ENCODE data around the gene KRT27. TPM values are rescaled to one million over a fixed set of nuclear protein-coding genes. Genes with fewer than 3 reads are reported as not detected.
A peak's percentile ranks its signal among the peaks of the same experiment; 100 is the strongest.

Gene KRT27
- total and polyA plus RNA-seq, 9 of the 15 experiments (the other 6 are each of a cell fraction or from before 2014, with no cell fraction given): 0.10 TPM; not detected in 8

DNA sequence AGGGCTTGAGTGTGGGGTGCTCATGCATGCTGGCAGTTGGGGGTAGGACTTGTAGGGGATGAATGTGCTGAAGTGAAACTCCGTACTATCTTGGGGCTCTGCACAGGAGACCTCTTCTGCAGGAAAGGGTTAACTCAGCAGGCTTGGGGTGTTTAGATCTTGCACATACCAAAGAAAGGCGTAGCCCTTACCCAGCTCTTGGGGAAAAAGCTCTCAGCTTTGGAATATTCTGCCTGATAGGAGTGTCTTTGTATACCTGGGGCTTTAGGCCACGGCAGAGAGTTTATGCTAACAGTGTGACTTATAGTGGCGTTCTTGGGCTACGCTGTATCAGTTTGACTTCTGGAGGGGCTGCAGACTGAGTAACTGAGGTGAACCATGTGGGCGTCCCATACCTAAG lies 48.3 kb downstream of the KRT27 start:
- Histone ChIP-seq H3K79me2 (ENCODE audit: control insufficient read depth, insufficient read depth, low read length) (no peaks in the 10 kb centered on the region), H3K27ac (ENCODE audit: extremely low read depth, low read depth, low read length) (no peak overlapping the region), H2AFZ (ENCODE audit: low read depth, low read length) (no peak overlapping the region), H3K27me3 (ENCODE audit: control insufficient read depth in 2 of 2, insufficient read depth in 2 of 2, low read length in 2 of 2) (peaks cover 0 to 23% of the 10 kb centered on the region in 2 experiments; a peak in 2 of 5 replicates), H3K9me1 (ENCODE audit: control insufficient read depth, insufficient read depth, low read length) (no peaks in the 10 kb centered on the region), H3K4me1 (replicated peaks in 1 of 2; ENCODE audit: control insufficient read depth in 2 of 2, insufficient read depth in 2 of 2, low read length in 2 of 2) (no peaks in the 10 kb centered on the region), H3K4me3 (no peak overlapping the region), H4K20me1 (replicated peaks; ENCODE audit: control insufficient read depth, insufficient read depth, low read length) (no peaks in the 10 kb centered on the region), H3K9ac (ENCODE audit: insufficient read depth in 1 of 2, low read depth in 2 of 2, low read length in 2 of 2) (no peak overlapping the region), H3K4me2 (ENCODE audit: insufficient read depth, low read length) (no peak overlapping the region), H3K36me3 (ENCODE audit: control insufficient read depth, insufficient read depth, low read length) (no peaks in the 10 kb centered on the region), H3K9me3 (replicated peaks; ENCODE audit: control insufficient read depth, insufficient read depth, low read depth, low read length) (no peaks in the 10 kb centered on the region)
- TF ChIP-seq KLF1 (tag; IDR thresholded peaks at IDR 0.05): peak; percentile 36; the same call in 1 of the 2 replicates
- no peak for TF ChIP-seq CC2D1A (IDR thresholded peaks at IDR 0.05)
- WGBS (ENCODE audit: insufficient coverage, low coverage, missing lambda C conversion rate): 5% methylated on average over 6 of the region's 6 CpGs
- no TSS peak for BruUV-seq (replicated peaks)
- FAIRE-seq (no peak), DNase-seq (ENCODE audit: extremely low read depth in 1 of 4, low spot score in 3 of 4) (no peak), ATAC-seq (no peak)
- in situ Hi-C loops (cut with MboI) (no loop called here), intact Hi-C loops (cut with micrococcal nuclease) (no loop called here)
- CTCF ChIA-PET (ENCODE audit: low intra/inter-chr PET ratio): no interaction called here
- POLR2A ChIA-PET: interaction anchor here (0.6 to 1.1 kb wide), 4 partner anchors 10 to 22 kb away, joined by 3 to 4 read pairs (median 3); no protein-coding TSS in a partner anchor

- Histone ChIP-seq H4K20me1 (replicated peaks; ENCODE audit: control insufficient read depth, insufficient read depth, low read length) (no peaks in the 10 kb centered on the region), H3K27me3 (ENCODE audit: control insufficient read depth in 2 of 2, insufficient read depth in 2 of 2, low read length in 2 of 2) (peaks cover 0 to 8% of the 10 kb centered on the region in 2 experiments; a peak in 1 of 5 replicates), H3K4me1 (replicated peaks in 1 of 2; ENCODE audit: control insufficient read depth in 2 of 2, insufficient read depth in 2 of 2, low read length in 2 of 2) (no peaks in the 10 kb centered on the region), H3K27ac (ENCODE audit: extremely low read depth, low read depth, low read length) (no peak overlapping the region), H3K9me3 (replicated peaks; ENCODE audit: control insufficient read depth, insufficient read depth, low read depth, low read length) (no peaks in the 10 kb centered on the region), H3K79me2 (ENCODE audit: control insufficient read depth, insufficient read depth, low read length) (no peaks in the 10 kb centered on the region), H3K4me3 (no peak overlapping the region), H3K36me3 (ENCODE audit: control insufficient read depth, insufficient read depth, low read length) (no peaks in the 10 kb centered on the region), H3K9me1 (ENCODE audit: control insufficient read depth, insufficient read depth, low read length) (no peaks in the 10 kb centered on the region), H3K9ac (ENCODE audit: insufficient read depth in 1 of 2, low read depth in 2 of 2, low read length in 2 of 2) (no peak overlapping the region), H2AFZ (ENCODE audit: low read depth, low read length) (no peak overlapping the region), H3K4me2 (ENCODE audit: insufficient read depth, low read length) (no peak overlapping the region)
- DNase-seq (ENCODE audit: extremely low read depth in 1 of 4, low spot score in 3 of 4) (no peak), FAIRE-seq (no peak), ATAC-seq (no peak)
- BruUV-seq (replicated peaks): no TSS peak
- 0 out of 2 replicates have a peak, but pooled peaks have one; percentile 6 for TF ChIP-seq MAFK (IDR thresholded peaks at IDR 0.05; ENCODE audit: low read length)
- 0 out of 2 replicates have a peak, but pooled peaks have one; percentile 3 for TF ChIP-seq MAFF (IDR thresholded peaks at IDR 0.05; ENCODE audit: low read length)
- peak; percentile 54; the same call in 1 of the 2 replicates for TF ChIP-seq ZNF316 (IDR thresholded peaks at IDR 0.05)
- TF ChIP-seq C11orf30 (IDR thresholded peaks at IDR 0.05; ENCODE audit: low read depth): peak; percentile 44; the same call in 1 of the 2 replicates
- no peak for TF ChIP-seq CEBPB (tag; IDR thresholded peaks at IDR 0.05)
- intact Hi-C loops (cut with micrococcal nuclease): no loop called here
- CTCF ChIA-PET (ENCODE audit: low intra/inter-chr PET ratio): no interaction called here
- POLR2A ChIA-PET: interaction anchor here (0.5 to 0.9 kb wide), 2 partner anchors 11 to 13 kb away, joined by 3 read pairs; no protein-coding TSS in a partner anchor
- in situ Hi-C loops (cut with MboI): no loop called here
- WGBS (ENCODE audit: insufficient coverage, low coverage, missing lambda C conversion rate): 0% methylated on average over 1 of the region's 1 CpG
These were observed 51.4 kb downstream of the KRT27 start for GRCh38 chr17:40730970-40731369.

All from K562 (cell line).